Spleen (tissue), 11 donors: ENCODE measurements around the gene PAXIP1. TPM values are rescaled to one million over a fixed set of nuclear protein-coding genes. Genes with fewer than 3 reads are reported as not detected.
"Not testable (repeated sequence)": the region's sequence is repeated elsewhere in the genome, so short reads cannot be mapped to it uniquely, and the experiment has no call there.

Experiments used
- DNase-seq: peaks from one replicate; pipeline ENCODE4 v3.0.0-alpha.2; 2020
- H3K27ac ChIP-seq, 8 donors: fragments of 200-600 bp; sonication (generic) in 7 of 8; 1 replicate in 4 of 8; 2 replicates in 4 of 8; pipeline versions ENCODE4 v1.5.0 to v1.8.0; 2016 to 2021; ENCODE audit warnings: inconsistent platforms in 4 of 8, mild to moderate bottlenecking in 4 of 8, moderate library complexity in 1 of 8
- H3K27me3 ChIP-seq, 7 donors: fragments of 200-600 bp; sonication (generic) in 6 of 7; replicated peaks in 1 of 7; 1 replicate in 4 of 7; 2 replicates in 3 of 7; pipeline versions ENCODE4 v1.5.0 to v1.8.0; 2016 to 2021; ENCODE audit warnings: inconsistent platforms in 3 of 7, mild to moderate bottlenecking in 1 of 7
- H3K36me3 ChIP-seq, 6 donors: fragments of 200-600 bp; sonication (generic) in 5 of 6; 1 replicate in 4 of 6; 2 replicates in 2 of 6; pipeline versions ENCODE4 v1.5.0 to v1.8.0; 2016 to 2021; ENCODE audit warnings: inconsistent platforms in 2 of 6
- H3K4me1 ChIP-seq, 6 donors: fragments of 200-600 bp; sonication (generic) in 5 of 6; 1 replicate in 3 of 6; 2 replicates in 3 of 6; pipeline versions ENCODE4 v1.5.0 to v1.8.0; 2016 to 2021; ENCODE audit warnings: inconsistent platforms in 3 of 6
- H3K4me3 ChIP-seq, 8 donors: fragments of 200-600 bp; sonication (generic) in 7 of 8; 1 replicate in 4 of 8; 2 replicates in 4 of 8; pipeline versions ENCODE4 v1.5.0 to v1.8.0; 2016 to 2021; ENCODE audit warnings: inconsistent platforms in 4 of 8, mild to moderate bottlenecking in 4 of 8, moderate library complexity in 2 of 8
- H3K9me3 ChIP-seq, 8 donors: fragments of 200-600 bp; sonication (generic) in 7 of 8; 1 replicate in 4 of 8; 2 replicates in 4 of 8; pipeline versions ENCODE4 v1.5.0 to v1.8.0; 2016 to 2021; ENCODE audit warnings: inconsistent platforms in 4 of 8
- CTCF ChIP-seq, 11 experiments: fragments of 200-600 bp in 7 of 11; fragments of 450-650 bp in 4 of 11; sonication (generic) in 4 of 11; IDR thresholded peaks in 8 of 11; conservative IDR thresholded peaks in 3 of 11; 1 replicate in 7 of 11; 2 replicates in 4 of 11; pipeline versions ENCODE4 v1.4.0 to v1.8.0; 2016 to 2021; ENCODE audit warnings: antibody characterized with exemption in 11 of 11, inconsistent platforms in 4 of 11, mild to moderate bottlenecking in 1 of 11
- POLR2A ChIP-seq, 3 donors: fragments of 450-650 bp; IDR thresholded peaks; one replicate each; pipeline ENCODE4 v1.5.1; 2017; ENCODE audit warnings: antibody characterized with exemption in 3 of 3, mild to moderate bottlenecking in 1 of 3
- POLR2AphosphoS5 ChIP-seq, 3 donors: sonication (generic); formaldehyde crosslinking; IDR thresholded peaks; one replicate each; pipeline ENCODE4 v1.5.1; 2017; ENCODE audit warnings: antibody characterized with exemption in 3 of 3
- WGBS, 5 donors: extraction: QIAGEN DNeasy Blood & Tissue Kit in 3 of 5; methylation state at CpG; one replicate each; pipeline versions ENCODE4 v1.1.5 to v1.1.7; 2013 to 2018; 5-methylcytosine and 5-hydroxymethylcytosine counted together
- intact Hi-C: fragments of 100-400 bp; cut with DNase I; formaldehyde crosslinking; loops from one replicate; pipeline ENCODE4 v1.15.0; 2023; ENCODE audit warnings: low total_unique reads
- polyA plus RNA-seq, 3 donors: library from polyadenylated mRNA; stranded (reverse); fragments of 200-250 nt; gene quantifications; one replicate each; pipeline ENCODE4 v1.2.1, GENCODE V29; 2013
- total RNA-seq, 7 donors: library from RNA; depleted of rRNA in 3 of 7; stranded (reverse); fragments of >200 nt in 3 of 7; fragmentation: NEBNext Ultra II Directional in 4 of 7; extraction: Animal tissue kit (Norgen Biotek cat#: 25700) in 4 of 7; gene quantifications; one replicate each; pipeline versions ENCODE4 v1.1.0 to v1.2.1, GENCODE V29; 2016 to 2021
- donor health status: healthy with polysubstance abuse.
- donor health status: DM: no; HTN: no; CAD: no; lungs with moderate emphysema.
- donor health status: DM: no; HTN: no; CAD: no.
- donor health status: Bipolar disorder and iron deficiency.
- donor health status: healthy.
- donor health status: DM: no; HTN: no; CAD: no.
- donor health status: DM: yes; HTN: yes; CAD: no.

Gene PAXIP1
- total and polyA plus RNA-seq, 10 donors, result 2.7 to 15.0 (median 13.3) TPM

- Histone ChIP-seq H3K4me3 (no peak overlapping the region), H3K27me3 (peaks cover 0 to 27% (median 0%) of the 10 kb centered on the region in 7 donors), H3K9me3 (peaks cover 0 to 6% (median 0%) of the 10 kb centered on the region in 8 donors), H3K4me1 (no peaks in the 10 kb centered on the region), H3K36me3 (no peaks in the 10 kb centered on the region), H3K27ac (no peak overlapping the region)
- intact Hi-C loops, result no loop called here
- 69 to 84% (median 77%) methylated on average over 4 of the region's 4 CpGs for WGBS, 5 donors
- DNase-seq, result no peak
- TF ChIP-seq POLR2AphosphoS5 (IDR thresholded peaks at IDR 0.05) (no peak), CTCF (IDR thresholded peaks at IDR 0.05 in 8 of 11, conservative IDR thresholded peaks at IDR 0.05 in 3 of 11) (no peak), POLR2A (IDR thresholded peaks at IDR 0.05) (no peak)
Observed at GRCh38 chr7:155038335-155038734, 35.4 kb upstream of the PAXIP1 start.

GRCh38 chr7:155034495-155034894, 31.6 kb upstream of the PAXIP1 start:
- WGBS, 5 donors, result 85 to 95% (median 89%) methylated on average over 15 of the region's 15 CpGs
- DNase-seq, intact Hi-C loops, H3K27ac ChIP-seq, H3K4me3 ChIP-seq, H3K4me1 ChIP-seq, H3K36me3 ChIP-seq: not testable (repeated sequence)
- peaks cover 0 to 10% (median 0%) of the 10 kb centered on the region in 8 donors for H3K9me3 ChIP-seq
- peaks cover 0 to 21% (median 0%) of the 10 kb centered on the region in 7 donors for H3K27me3 ChIP-seq

- TF ChIP-seq CTCF (IDR thresholded peaks at IDR 0.05 in 8 of 11, conservative IDR thresholded peaks at IDR 0.05 in 3 of 11) (no peak), POLR2AphosphoS5 (IDR thresholded peaks at IDR 0.05) (no peak), POLR2A (IDR thresholded peaks at IDR 0.05) (no peak)
- intact Hi-C loops, result no loop called here
- Histone ChIP-seq H3K9me3 (peaks cover 0 to 10% (median 0%) of the 10 kb centered on the region in 8 donors), H3K36me3 (no peaks in the 10 kb centered on the region), H3K4me3 (no peak overlapping the region), H3K27me3 (peaks cover 0 to 16% (median 0%) of the 10 kb centered on the region in 7 donors), H3K4me1 (no peaks in the 10 kb centered on the region), H3K27ac (no peak overlapping the region)
- 64 to 82% (median 75%) methylated on average over 6 of the region's 6 CpGs for WGBS, 5 donors
- DNase-seq, result no peak
Observed at GRCh38 chr7:155032978-155033377, 30.1 kb upstream of the PAXIP1 start.

- no peaks in the 10 kb centered on the region for H3K36me3 ChIP-seq
- H3K27me3 ChIP-seq, result no peaks in the 10 kb centered on the region
- no peak for TF ChIP-seq CTCF (IDR thresholded peaks at IDR 0.05 in 8 of 11, conservative IDR thresholded peaks at IDR 0.05 in 3 of 11)
- H3K4me1 ChIP-seq, result no peaks in the 10 kb centered on the region
- H3K27ac ChIP-seq, result no peak overlapping the region
- peaks cover 0 to 8% (median 0%) of the 10 kb centered on the region in 8 donors for H3K9me3 ChIP-seq
- intact Hi-C loops, result no loop called here
- DNase-seq, result no peak
- H3K4me3 ChIP-seq, result no peak overlapping the region
- WGBS, 5 donors, result 80 to 100% (median 100%) methylated on average over 1 of the region's 1 CpG
Observed at GRCh38 chr7:155027879-155028278, 25.0 kb upstream of the PAXIP1 start.

GRCh38 chr7:155021699-155022145, 18.8 kb upstream of the PAXIP1 start:
- DNase-seq, result no peak
- no peak overlapping the region for H3K4me3 ChIP-seq
- no peaks in the 10 kb centered on the region for H3K4me1 ChIP-seq
- no peaks in the 10 kb centered on the region for H3K9me3 ChIP-seq
- TF ChIP-seq CTCF (IDR thresholded peaks at IDR 0.05 in 8 of 11, conservative IDR thresholded peaks at IDR 0.05 in 3 of 11) (no peak), POLR2AphosphoS5 (IDR thresholded peaks at IDR 0.05) (no peak), POLR2A (IDR thresholded peaks at IDR 0.05) (no peak)
- no peak overlapping the region for H3K27ac ChIP-seq
- H3K36me3 ChIP-seq, result no peaks in the 10 kb centered on the region
- 70 to 78% (median 72%) methylated on average over 7 of the region's 7 CpGs for WGBS, 5 donors
- intact Hi-C loops, result no loop called here
- H3K27me3 ChIP-seq, result peaks cover 0 to 7% (median 0%) of the 10 kb centered on the region in 7 donors
